GM19397 (cell line): ENCODE measurements around the gene SPRR1A.

Experiments used
- ATAC-seq: cut with Tn5 transposase; IDR thresholded peaks from one replicate; pipeline ENCODE4 v1.9.1; 2021; ENCODE audit warnings: mild to moderate bottlenecking, moderate library complexity; ENCODE audit not compliant: unreplicated experiment

SPRR1A gene

DNA sequence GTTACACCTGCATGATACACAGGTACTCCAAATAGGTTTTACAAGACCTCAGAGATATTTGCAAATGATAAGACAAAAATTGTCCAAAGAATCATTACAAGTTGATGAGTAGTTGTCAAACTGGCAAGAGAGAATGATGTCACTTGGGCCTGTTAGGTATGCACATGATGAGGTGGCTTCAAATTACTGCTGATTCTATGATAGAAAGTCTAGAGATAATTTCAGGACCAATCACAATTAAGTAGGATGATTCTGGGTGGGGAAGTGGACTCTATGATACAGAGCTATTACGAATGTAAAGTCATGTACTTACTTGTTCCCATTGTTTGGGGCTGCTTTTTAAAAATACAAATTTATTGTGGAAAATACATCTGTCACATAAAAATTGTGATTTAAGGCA lies 41.9 kb downstream of the SPRR1A start:
- no peak for ATAC-seq

- ATAC-seq, result no peak
Measured at GRCh38 chr1:153028766-153029165, 44.9 kb downstream of the SPRR1A start.

- ATAC-seq, result no peak
Measured at GRCh38 chr1:153030895-153031294, 47.0 kb downstream of the SPRR1A start, which contains the start of gene SPRR1B. TSS of gene SPRR1B (plus strand) at chr1:153031203. CDS start at chr1:153032346, 1,143 bp downstream.

DNA sequence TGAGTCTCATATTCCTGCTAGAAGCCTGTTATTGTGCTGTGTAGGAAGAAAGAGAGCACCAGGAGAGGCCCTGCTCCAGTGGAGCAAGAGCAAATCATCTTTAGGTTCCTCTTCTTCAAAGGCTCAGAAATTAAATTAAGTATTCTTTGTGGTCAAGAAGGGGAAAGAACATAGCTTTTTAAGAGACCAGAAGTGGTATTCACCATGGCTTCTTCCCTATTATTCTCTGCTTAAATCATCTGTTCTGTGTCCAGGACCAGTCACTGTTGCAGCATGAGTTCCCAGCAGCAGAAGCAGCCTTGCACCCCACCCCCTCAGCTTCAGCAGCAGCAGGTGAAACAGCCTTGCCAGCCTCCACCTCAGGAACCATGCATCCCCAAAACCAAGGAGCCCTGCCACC lies 48.2 kb downstream of the SPRR1A start:
- no peak for ATAC-seq

GRCh38 chr1:153032677-153033308 lies 48.9 kb downstream of the SPRR1A start:
- ATAC-seq, result no peak

GRCh38 chr1:153035211-153035610 lies 51.3 kb downstream of the SPRR1A start:
- no peak for ATAC-seq
